Measurements from ENCODE around the gene STX2.

Gene STX2

DNA sequence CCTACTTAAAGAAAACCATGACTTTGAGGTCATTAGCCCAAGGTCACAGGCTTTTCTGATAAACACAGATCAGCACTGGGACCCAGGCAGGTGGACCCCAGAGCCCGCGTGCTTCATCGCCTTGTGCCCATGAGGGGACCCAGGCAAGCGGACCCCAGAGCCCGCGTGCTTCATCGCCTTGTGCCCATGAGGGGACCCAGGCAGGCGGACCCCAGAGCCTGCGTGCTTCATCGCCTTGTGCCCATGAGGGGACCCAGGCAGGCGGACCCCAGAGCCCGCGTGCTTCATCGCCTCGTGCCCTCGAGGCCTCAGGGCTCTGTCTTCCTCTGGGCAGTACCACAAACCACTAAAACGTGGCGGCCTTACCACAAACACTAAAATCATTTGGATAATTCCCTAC, 31.7 kb downstream of the STX2 start:
- no peak overlapping the region for H3K9ac ChIP-seq (ENCODE audit: low read depth, low read length)
- H3K9me3 ChIP-seq (ENCODE audit: control insufficient read depth, insufficient read depth, low read length): no peaks in the 10 kb centered on the region
- peaks cover 8% of the 10 kb centered on the region for H3K36me3 ChIP-seq (ENCODE audit: control insufficient read depth, insufficient read depth, low read length)
- H3K4me1 ChIP-seq (ENCODE audit: control insufficient read depth, insufficient read depth, low read length): no peaks in the 10 kb centered on the region
- no peaks in the 10 kb centered on the region for H3K27me3 ChIP-seq (ENCODE audit: control insufficient read depth, insufficient read depth, low read length)
- no peak overlapping the region for H3K4me3 ChIP-seq (ENCODE audit: low read depth, low read length)

DNA sequence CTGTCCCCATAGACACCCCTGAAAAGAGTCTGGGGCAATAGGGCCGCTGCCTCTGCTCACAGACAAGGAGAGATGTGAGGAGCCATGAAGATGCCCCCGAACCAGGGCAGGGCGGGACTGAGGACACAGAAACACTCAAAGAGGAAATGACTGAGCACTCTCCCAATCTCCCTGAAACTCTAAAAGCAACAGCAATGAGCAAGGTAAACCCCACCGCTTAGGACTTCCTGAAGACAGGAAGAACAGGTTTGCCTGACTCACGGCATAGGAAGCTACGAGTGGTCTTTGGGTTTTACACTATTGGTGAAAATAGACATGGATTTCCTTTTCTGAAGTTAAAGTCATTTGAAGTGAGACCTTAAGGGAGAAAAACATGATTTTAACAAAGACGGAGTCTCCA, 32.5 kb downstream of the STX2 start:
- Histone ChIP-seq H3K4me3 (ENCODE audit: low read depth, low read length) (no peak overlapping the region), H3K9ac (ENCODE audit: low read depth, low read length) (no peak overlapping the region), H3K9me3 (ENCODE audit: control insufficient read depth, insufficient read depth, low read length) (no peaks in the 10 kb centered on the region), H3K36me3 (ENCODE audit: control insufficient read depth, insufficient read depth, low read length) (peaks cover 8% of the 10 kb centered on the region), H3K4me1 (ENCODE audit: control insufficient read depth, insufficient read depth, low read length) (no peaks in the 10 kb centered on the region), H3K27me3 (ENCODE audit: control insufficient read depth, insufficient read depth, low read length) (no peaks in the 10 kb centered on the region)

DNA sequence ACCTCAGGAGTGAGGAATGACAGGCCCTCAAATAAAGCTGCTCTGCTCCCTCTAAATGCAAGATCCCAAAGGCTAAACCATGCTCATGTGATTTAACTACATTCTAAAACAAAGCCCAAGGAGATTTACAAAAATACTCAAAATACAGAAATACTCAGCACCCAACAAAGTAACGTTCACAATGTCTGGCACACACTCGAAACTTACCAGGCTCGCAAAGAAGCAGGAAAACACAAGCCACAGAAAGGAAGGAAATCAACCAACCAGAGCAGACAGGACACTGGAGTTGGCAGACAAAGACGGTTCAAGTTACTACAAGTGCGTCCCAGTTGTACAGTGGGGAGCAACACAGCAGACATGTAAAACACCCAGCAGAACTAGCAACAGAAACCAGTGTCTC, 33.4 kb downstream of the STX2 start:
- no peak overlapping the region for H3K4me3 ChIP-seq (ENCODE audit: low read depth, low read length)
- no peaks in the 10 kb centered on the region for H3K27me3 ChIP-seq (ENCODE audit: control insufficient read depth, insufficient read depth, low read length)
- no peak overlapping the region for H3K9ac ChIP-seq (ENCODE audit: low read depth, low read length)
- H3K36me3 ChIP-seq (ENCODE audit: control insufficient read depth, insufficient read depth, low read length): peaks cover 11% of the 10 kb centered on the region
- H3K9me3 ChIP-seq (ENCODE audit: control insufficient read depth, insufficient read depth, low read length): no peaks in the 10 kb centered on the region
- H3K4me1 ChIP-seq (ENCODE audit: control insufficient read depth, insufficient read depth, low read length): no peaks in the 10 kb centered on the region

DNA sequence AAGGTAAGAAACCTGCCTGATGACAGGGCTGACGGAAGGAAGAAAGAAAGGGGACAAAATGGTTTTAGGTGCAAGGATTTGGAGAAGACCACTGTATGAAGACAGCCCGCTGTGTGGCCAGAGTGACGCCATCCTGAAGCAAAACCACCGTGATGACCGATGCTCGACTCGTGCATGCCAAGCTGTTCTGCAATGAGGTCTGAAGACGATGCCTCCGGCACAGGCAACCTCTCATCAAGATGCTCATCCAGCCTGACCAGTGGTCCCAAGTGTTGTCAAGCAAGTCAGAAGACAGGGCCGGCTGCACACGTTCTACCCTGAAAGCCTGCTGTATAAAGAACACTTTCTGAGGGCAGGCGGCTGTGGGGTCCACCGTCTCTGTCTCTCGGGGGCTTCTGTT, 34.8 kb downstream of the STX2 start:
- no peak overlapping the region for H3K4me3 ChIP-seq (ENCODE audit: low read depth, low read length)
- H3K27me3 ChIP-seq (ENCODE audit: control insufficient read depth, insufficient read depth, low read length): no peaks in the 10 kb centered on the region
- peaks cover 14% of the 10 kb centered on the region for H3K36me3 ChIP-seq (ENCODE audit: control insufficient read depth, insufficient read depth, low read length)
- no peaks in the 10 kb centered on the region for H3K4me1 ChIP-seq (ENCODE audit: control insufficient read depth, insufficient read depth, low read length)
- no peaks in the 10 kb centered on the region for H3K9me3 ChIP-seq (ENCODE audit: control insufficient read depth, insufficient read depth, low read length)
- H3K9ac ChIP-seq (ENCODE audit: low read depth, low read length): no peak overlapping the region

DNA sequence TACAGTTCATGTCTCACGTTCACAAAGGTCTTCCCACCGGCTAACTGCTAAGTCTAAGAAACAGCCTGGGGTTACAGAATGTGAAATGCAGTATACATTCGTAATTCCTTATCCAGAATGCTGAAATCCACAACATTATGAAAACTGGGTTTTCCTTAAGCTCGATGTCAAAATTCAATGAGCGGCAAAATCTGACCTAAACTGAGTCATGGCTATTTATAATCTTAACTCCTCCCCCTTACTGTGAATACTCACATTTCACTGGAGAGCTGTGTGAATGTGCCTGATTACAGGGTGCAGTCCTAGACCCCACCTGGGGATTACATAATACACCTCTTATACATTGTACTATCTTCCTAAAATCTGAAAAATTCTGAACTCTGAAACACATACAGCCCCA, 35.3 kb downstream of the STX2 start:
- H3K9ac ChIP-seq (ENCODE audit: low read depth, low read length): no peak overlapping the region
- no peak overlapping the region for H3K4me3 ChIP-seq (ENCODE audit: low read depth, low read length)
- H3K4me1 ChIP-seq (ENCODE audit: control insufficient read depth, insufficient read depth, low read length): no peaks in the 10 kb centered on the region
- peaks cover 14% of the 10 kb centered on the region for H3K36me3 ChIP-seq (ENCODE audit: control insufficient read depth, insufficient read depth, low read length)
- no peaks in the 10 kb centered on the region for H3K27me3 ChIP-seq (ENCODE audit: control insufficient read depth, insufficient read depth, low read length)
- no peaks in the 10 kb centered on the region for H3K9me3 ChIP-seq (ENCODE audit: control insufficient read depth, insufficient read depth, low read length)

DNA sequence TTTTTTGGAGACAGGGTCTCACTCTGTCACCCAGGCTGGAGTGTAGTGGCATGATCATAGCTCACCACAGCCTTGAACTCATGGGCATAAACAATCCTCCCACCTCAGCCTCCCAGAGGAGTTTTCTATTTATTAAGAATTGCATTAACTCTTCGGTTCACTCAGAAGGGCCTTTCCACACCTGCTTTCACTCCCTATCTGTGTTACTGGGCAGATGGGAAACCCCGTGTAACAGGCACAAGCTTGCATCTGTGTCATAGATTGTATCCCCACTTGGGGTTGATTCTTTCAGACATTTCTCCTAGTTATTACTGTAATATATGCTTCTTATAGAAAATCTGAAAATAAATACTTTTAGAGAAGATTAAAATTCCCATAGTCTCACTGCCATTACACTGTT, 38.7 kb downstream of the STX2 start:
- Histone ChIP-seq H3K36me3 (ENCODE audit: control insufficient read depth, insufficient read depth, low read length) (peaks cover 9% of the 10 kb centered on the region), H3K9ac (ENCODE audit: low read depth, low read length) (no peak overlapping the region), H3K4me1 (ENCODE audit: control insufficient read depth, insufficient read depth, low read length) (no peaks in the 10 kb centered on the region), H3K4me3 (ENCODE audit: low read depth, low read length) (no peak overlapping the region), H3K27me3 (ENCODE audit: control insufficient read depth, insufficient read depth, low read length) (no peaks in the 10 kb centered on the region), H3K9me3 (ENCODE audit: control insufficient read depth, insufficient read depth, low read length) (no peaks in the 10 kb centered on the region)

DNA sequence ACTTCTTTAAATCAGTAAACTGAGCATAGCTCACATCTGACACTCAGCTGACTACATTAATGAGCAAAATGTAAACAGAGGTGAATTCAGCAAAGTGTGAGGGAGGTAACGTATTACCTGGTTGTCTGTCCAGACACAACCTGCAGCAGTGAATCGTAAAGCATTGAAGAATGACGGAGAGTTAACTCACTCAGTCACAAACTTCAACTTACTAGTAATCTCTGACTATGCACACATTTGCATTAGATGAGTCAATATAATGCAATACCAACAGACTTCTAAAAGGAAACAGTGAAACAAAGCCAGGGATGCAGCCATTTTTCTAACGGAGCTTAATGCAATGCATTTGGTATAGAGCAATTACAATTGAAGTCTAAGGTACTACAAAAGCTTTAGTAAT, 40.0 kb downstream of the STX2 start:
- Histone ChIP-seq H3K4me1 (ENCODE audit: control insufficient read depth, insufficient read depth, low read length) (no peaks in the 10 kb centered on the region), H3K4me3 (ENCODE audit: low read depth, low read length) (no peak overlapping the region), H3K36me3 (ENCODE audit: control insufficient read depth, insufficient read depth, low read length) (peaks cover 9% of the 10 kb centered on the region), H3K9ac (ENCODE audit: low read depth, low read length) (peak overlapping the region; percentile 24), H3K27me3 (ENCODE audit: control insufficient read depth, insufficient read depth, low read length) (no peaks in the 10 kb centered on the region), H3K9me3 (ENCODE audit: control insufficient read depth, insufficient read depth, low read length) (no peaks in the 10 kb centered on the region)

DNA sequence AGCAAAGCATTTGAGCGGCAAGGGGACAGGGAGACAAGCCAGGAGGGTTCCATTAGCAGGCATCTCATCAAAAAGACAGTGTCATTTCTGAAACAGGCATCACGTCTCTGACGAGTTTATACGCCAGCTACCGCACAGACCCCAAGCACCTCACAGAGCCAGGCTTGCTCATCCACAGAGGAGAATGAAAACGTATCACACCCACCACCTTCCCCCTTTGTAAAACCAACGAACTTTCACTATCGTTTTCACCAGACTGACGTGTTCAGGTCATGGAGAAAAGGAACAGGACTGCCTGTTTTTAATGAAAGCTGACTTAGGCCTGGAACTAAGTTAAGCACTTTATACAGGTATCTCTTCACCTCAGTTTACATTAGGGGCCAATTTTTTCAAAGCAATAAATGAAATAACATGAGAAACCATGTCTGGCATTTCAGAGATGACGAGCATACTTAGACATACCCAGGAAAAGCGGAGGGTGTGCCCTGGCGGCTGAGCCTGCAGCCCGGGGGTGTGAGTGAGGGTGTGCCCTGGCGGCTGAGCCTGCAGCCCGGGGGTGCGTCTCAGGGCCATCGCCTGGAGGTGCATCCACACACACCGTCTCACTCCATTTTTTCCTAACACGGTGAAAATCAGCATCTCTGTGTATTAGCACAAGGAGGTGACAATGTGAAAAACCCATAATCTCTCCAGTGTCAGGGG, 41.9 kb downstream of the STX2 start:
- no peak overlapping the region for H3K4me3 ChIP-seq (ENCODE audit: low read depth, low read length)
- H3K27me3 ChIP-seq (ENCODE audit: control insufficient read depth, insufficient read depth, low read length): no peaks in the 10 kb centered on the region
- H3K9ac ChIP-seq (ENCODE audit: low read depth, low read length): no peak overlapping the region
- H3K4me1 ChIP-seq (ENCODE audit: control insufficient read depth, insufficient read depth, low read length): no peaks in the 10 kb centered on the region
- peaks cover 9% of the 10 kb centered on the region for H3K36me3 ChIP-seq (ENCODE audit: control insufficient read depth, insufficient read depth, low read length)
- H3K9me3 ChIP-seq (ENCODE audit: control insufficient read depth, insufficient read depth, low read length): no peaks in the 10 kb centered on the region

DNA sequence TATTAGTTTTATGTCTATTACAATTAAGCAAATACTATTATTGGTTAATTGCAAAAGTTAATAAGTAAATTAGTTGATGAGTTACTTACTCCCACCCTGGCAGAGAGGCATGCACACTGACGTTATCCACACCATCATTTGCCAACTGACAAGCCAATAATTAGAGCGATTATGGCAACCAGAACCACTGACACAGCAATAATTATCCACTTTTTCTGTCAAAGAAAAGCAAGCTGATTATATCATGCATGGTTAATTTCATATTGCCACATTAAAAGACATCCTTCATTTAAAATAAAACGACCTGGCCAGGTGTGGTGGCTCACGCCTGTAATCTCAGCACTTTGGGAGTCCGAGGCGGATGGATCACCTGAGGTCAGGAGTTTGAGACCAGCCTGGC, 43.1 kb downstream of the STX2 start:
- Histone ChIP-seq H3K36me3 (ENCODE audit: control insufficient read depth, insufficient read depth, low read length) (peaks cover 8% of the 10 kb centered on the region), H3K9ac (ENCODE audit: low read depth, low read length) (no peak overlapping the region), H3K4me1 (ENCODE audit: control insufficient read depth, insufficient read depth, low read length) (no peaks in the 10 kb centered on the region), H3K9me3 (ENCODE audit: control insufficient read depth, insufficient read depth, low read length) (no peaks in the 10 kb centered on the region), H3K27me3 (ENCODE audit: control insufficient read depth, insufficient read depth, low read length) (no peaks in the 10 kb centered on the region), H3K4me3 (ENCODE audit: low read depth, low read length) (no peak overlapping the region)

DNA sequence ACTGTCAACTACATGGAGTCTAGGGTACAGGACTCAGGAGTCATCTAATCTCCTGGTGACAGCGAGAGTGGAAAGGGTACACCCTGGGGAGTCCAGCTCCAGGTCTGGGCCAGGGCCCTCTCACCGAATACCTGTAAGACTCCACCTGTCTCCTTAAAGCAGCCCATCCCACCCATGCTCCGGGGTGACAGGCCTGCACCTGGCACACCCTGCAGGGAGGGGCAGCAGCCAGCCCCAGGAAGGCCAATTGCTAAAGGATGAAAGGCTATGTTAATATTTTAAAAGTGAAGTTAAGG, 45.5 kb downstream of the STX2 start:
- H3K9me3 ChIP-seq (ENCODE audit: control insufficient read depth, insufficient read depth, low read length): no peaks in the 10 kb centered on the region
- no peak overlapping the region for H3K9ac ChIP-seq (ENCODE audit: low read depth, low read length)
- H3K36me3 ChIP-seq (ENCODE audit: control insufficient read depth, insufficient read depth, low read length): peaks cover 3% of the 10 kb centered on the region
- H3K27me3 ChIP-seq (ENCODE audit: control insufficient read depth, insufficient read depth, low read length): no peaks in the 10 kb centered on the region
- peaks cover 10% of the 10 kb centered on the region for H3K4me1 ChIP-seq (ENCODE audit: control insufficient read depth, insufficient read depth, low read length)
- H3K4me3 ChIP-seq (ENCODE audit: low read depth, low read length): no peak overlapping the region

DNA sequence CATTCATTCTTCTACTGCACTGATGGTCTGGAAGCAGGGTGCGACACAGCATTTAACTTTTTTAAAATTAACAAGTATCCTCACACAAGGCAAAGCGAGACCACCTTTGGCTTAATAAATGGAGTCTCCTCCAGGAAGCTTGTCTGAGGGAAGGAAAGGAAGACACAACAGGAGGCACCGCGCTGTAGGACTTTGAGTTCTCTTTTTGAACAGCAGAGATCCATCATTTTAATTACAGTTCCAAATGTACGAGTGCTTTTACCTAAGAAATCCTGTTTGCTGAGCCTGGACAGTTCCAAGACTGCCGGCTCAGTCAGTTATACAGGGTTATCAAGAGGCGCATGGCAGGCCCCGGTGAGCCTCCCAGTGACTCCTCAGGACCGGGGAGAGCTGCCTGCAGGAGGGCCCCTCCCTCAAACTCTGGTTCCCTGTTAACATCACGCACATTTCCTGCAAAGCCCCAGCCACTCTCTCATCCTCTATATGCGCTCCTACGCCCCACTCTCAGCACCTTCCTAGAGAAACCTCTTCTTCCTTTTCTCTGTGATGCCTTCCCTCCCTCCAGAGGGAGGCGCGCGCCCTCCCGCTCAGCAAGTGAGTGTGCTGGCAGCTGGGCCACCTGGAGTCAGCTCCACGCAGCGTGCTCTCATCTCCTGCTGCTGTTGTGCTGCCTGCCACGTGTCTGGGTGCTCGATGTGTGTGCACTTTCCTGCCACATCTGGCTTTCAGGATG, 46.1 kb downstream of the STX2 start:
- Histone ChIP-seq H3K4me1 (ENCODE audit: control insufficient read depth, insufficient read depth, low read length) (peaks cover 10% of the 10 kb centered on the region), H3K36me3 (ENCODE audit: control insufficient read depth, insufficient read depth, low read length) (peaks cover 3% of the 10 kb centered on the region), H3K9ac (ENCODE audit: low read depth, low read length) (no peak overlapping the region), H3K9me3 (ENCODE audit: control insufficient read depth, insufficient read depth, low read length) (no peaks in the 10 kb centered on the region), H3K4me3 (ENCODE audit: low read depth, low read length) (no peak overlapping the region), H3K27me3 (ENCODE audit: control insufficient read depth, insufficient read depth, low read length) (no peaks in the 10 kb centered on the region)

DNA sequence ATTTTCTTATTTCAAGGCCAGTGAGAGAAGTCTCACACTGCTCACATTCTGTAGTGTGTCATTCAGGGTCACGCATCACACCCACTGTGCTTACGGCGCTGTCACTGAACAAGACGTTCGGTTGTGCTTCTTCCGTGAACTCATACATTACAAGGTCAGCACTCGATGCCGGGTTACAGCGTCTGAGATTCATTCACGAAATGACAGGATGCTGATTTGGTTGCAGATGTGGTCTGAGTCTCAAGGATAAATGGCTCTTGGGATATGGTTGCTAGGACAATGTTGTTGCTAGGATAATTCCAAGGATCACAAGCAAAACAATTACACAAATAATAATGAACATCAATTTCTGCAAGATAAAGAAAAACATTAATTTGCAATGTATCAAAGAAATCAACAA, 47.4 kb downstream of the STX2 start:
- H3K4me3 ChIP-seq (ENCODE audit: low read depth, low read length): no peak overlapping the region
- peaks cover 3% of the 10 kb centered on the region for H3K36me3 ChIP-seq (ENCODE audit: control insufficient read depth, insufficient read depth, low read length)
- H3K9ac ChIP-seq (ENCODE audit: low read depth, low read length): no peak overlapping the region
- H3K9me3 ChIP-seq (ENCODE audit: control insufficient read depth, insufficient read depth, low read length): no peaks in the 10 kb centered on the region
- peaks cover 13% of the 10 kb centered on the region for H3K4me1 ChIP-seq (ENCODE audit: control insufficient read depth, insufficient read depth, low read length)
- no peaks in the 10 kb centered on the region for H3K27me3 ChIP-seq (ENCODE audit: control insufficient read depth, insufficient read depth, low read length)

All from iPS-15b (cell line).